Stimulated activated CD4-positive, alpha-beta T cell treated with anti-CD3 and anti-CD28 coated beads, Interleukin-4, amount 100 ng/mL, for 48 hours (primary cell): ENCODE measurements around the gene SHF.
"Not testable (repeated sequence)": the region's sequence is repeated elsewhere in the genome, so short reads cannot be mapped to it uniquely, and the experiment has no call there.

Experiments used
- DNase-seq, 2 donors: peaks; one replicate each; pipeline ENCODE4 v3.0.0-alpha.2; 2020; ENCODE audit warnings: low read depth in 2 of 2

SHF gene

GRCh38 chr15:45187894-45188830 lies at the start of gene SHF:
Gene SHF, minus strand, starts transcription at chr15:45187966. Its CDS starts 15 bp downstream, at chr15:45187951.
- DNase-seq: peak; percentile 54 to 74

DNA sequence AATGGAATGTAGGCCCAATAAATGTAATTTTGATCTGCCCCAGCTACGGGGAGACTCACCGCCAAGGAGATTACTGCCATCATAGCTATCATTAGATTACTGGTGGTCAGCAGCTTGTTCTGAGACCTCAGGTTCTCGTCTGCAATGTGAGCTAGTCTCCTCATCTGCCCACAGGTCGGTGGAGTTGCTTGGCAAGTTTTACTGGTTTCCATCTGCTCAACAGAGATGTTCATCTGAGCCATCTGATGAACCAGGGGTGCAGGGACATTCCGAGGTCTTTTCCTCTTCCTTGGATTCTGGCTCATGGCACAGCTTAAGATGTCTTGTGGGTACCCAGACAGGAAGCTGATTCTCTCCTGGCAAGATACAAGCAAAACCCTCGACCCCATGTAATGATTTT lies 49.0 kb upstream of the SHF start:
- DNase-seq: not testable (repeated sequence)

DNA sequence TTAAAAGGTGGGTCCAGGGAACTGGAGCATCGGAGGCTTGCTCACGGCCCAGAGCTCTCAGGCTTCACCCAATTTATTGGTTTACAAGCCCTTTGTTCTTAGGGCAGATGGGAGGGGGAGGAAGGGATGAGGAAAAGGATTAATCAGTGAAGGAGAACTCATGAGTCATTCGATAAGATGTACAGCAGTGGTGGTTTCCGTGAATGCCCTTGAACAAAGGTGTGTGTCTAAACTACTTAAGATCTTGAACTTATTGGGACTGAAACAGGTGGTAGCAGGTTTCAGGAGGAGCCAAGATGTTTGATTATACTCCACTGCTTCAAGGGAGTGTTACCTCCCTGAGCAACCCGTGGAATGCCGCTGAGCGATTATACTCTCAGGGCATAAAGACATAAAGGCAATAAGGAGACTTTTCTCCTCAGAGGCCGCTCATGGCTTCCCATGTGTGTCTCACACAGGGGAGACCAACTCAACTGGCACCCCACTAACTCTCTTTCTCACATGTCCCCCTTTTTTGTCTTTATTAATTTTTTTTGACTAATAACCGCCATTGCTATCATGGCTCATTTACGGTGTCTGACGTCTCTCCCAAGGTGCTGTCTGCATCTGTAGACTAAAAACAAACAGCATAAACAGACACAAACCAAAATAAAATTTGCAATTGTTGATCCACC lies 46.9 kb upstream of the SHF start:
- DNase-seq: no peak

DNA sequence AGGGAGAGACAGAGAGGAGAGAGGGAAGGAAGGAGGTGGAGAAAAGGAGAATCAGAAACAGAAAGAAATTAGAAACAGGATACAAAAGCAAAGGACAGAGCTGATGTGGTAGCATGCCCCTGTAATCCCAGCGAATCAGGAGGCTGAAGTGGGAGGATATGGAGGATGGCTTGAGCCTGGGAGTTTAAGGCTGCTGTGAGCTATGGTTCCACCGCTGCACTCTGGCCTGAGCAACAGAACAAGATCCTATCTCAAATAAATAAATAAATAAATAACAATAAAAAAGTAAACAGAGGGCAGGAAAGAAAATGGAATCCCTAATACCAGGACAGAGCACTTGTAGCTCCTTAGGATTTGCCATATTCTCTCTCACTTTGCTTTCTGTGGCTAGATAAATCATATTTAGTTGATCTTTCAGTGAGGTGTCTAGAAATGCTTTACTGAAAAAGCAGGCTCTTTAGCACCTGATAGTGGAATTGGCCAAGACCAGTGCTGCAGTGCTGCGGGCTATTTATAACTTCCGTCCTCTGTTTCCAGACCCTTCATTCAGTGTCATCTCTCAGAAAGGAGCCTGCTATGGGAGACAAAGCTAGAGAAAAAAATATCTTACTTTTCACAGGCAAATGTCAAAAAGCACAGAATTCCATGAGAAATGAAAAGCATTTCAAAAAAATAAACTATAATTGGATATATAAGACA lies 44.2 kb upstream of the SHF start:
- DNase-seq: no peak

- no peak for DNase-seq
These were observed 43.4 kb upstream of the SHF start for GRCh38 chr15:45231132-45231531.

GRCh38 chr15:45230245-45230965 lies 42.6 kb upstream of the SHF start:
- no peak for DNase-seq

DNA sequence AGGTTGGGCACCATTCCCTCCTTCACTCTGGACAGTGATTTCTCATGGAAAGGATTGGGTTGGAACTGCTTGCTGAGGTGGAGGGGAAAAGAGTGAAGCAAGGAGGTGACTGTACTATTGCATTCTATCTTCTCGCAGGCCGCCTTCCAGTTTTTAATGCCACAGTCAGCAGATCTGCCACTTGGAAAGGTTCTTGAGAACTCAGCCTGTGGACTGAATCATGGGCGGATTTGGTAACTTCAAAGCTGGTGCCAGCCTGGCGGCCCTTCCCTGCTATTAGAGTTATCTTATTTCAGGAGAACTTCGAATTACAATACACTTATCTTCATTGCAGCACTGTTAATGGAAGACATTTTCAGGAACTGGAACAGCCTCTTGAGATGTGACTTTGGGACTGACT lies 41.2 kb upstream of the SHF start:
- DNase-seq: no peak

GRCh38 chr15:45225506-45226273 lies 37.9 kb upstream of the SHF start:
- no peak for DNase-seq

DNA sequence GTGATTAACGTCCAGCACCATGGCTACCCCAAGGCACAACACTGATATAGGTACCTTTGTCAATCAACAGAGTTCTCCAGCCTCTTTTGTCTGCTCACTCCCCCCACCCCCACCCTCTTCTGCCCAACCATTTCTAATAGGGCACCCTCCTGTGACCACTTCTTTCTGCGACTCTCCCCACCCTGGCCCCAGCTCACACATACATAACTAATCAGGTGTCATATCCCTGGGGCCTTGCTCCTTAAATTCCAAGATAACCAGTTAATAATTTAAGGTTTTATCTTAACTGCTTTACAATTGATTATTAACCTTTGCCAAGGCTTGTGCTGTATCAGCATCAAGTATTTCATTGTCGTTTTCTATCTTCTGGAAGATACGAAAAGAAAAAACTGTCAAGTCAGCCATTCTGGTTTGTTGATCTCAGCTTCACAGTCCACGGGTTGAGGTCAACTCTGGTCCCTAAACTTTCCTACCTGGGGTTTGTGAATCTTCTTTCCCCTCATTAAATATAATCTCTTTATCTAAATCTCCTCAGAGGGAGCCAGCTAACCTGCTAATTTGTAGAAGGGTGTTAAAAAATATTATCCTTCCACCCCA lies 37.0 kb upstream of the SHF start:
- no peak for DNase-seq

- DNase-seq: no peak
These were observed 34.2 kb upstream of the SHF start for GRCh38 chr15:45221967-45222366.

DNA sequence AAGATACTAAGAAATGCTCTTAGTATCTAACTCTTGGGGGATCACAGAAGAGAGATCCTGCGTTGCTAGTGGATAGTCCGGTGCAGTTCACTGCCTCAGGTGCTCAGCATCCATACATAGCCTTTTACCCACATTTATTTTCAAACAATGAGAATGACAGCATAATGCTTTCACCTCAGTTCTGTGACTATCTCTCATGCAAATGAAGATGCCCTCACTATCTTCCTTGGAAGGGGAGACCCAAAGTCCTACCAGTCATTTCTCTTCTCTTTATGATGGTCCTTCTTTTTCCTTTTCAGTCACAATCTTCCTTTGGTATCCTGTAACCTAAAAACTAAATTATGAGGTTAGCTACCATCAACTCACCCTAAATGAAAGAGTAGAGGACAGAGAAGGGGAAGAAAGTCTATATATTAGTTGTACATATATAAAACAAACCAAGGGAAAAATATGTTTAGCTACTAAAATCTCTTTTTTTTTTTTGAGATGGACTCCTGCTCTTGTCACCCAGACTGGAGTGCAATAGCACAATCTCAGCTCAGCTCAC lies 33.4 kb upstream of the SHF start:
- no peak for DNase-seq

DNA sequence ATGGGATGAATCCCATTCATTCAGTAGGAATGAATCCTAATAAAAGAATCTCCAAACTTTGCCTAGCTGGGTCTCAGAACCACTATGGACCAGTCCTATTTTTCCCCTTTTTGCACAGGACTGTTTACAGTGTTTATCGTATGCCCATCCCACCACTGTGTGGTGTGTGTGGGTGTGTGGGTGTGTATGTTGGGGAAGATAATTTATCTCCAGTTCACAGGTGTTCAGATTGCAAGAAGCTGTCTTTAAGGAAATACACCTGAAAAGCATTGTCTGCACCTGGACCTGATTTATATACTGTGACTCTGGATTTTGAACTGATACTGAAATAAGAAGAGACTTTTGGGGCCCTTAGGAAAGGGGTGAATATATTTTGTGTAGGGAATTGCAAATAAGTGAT lies 24.7 kb upstream of the SHF start:
- no peak for DNase-seq

DNA sequence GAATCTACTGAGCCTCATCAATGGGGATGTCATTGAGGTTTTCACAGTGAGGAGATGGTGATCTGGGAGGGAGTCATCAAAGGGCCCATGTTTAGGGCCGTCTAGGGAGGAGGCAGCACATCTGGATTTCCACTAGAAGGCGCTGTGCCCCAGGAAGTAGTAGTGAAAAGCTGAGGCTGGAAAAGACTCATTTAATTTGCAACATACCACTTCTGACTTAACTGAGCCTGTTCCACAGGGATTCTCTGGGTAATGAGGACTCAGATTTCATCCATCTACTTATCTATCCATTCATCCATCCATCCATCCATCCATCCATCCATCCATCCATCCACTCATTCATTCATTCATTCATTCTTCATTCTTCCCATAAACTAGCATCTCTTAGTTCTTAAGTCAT lies 17.4 kb upstream of the SHF start:
- DNase-seq: peak; percentile 58 to 66

DNA sequence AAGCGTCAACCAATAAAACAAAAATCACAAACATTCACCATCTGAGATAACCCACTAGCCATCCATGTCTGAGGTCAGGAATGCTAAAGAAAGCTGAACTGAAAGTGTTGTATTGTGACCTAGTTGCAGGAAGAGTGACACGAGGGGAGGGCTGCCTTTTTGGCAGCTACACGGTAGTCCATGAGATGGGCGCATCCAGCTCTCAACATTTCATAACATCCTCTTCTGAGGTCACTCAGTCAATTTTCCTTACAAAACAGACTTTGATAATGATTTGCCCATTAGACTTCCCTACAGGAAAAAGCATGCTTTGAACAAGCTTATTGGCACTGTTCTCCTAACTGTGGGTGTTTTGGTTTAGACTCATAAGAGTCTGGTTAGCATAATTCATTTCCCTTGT lies 15.4 kb upstream of the SHF start:
- no peak for DNase-seq

GRCh38 chr15:45201869-45202268 lies 14.1 kb upstream of the SHF start:
- DNase-seq: no peak

DNA sequence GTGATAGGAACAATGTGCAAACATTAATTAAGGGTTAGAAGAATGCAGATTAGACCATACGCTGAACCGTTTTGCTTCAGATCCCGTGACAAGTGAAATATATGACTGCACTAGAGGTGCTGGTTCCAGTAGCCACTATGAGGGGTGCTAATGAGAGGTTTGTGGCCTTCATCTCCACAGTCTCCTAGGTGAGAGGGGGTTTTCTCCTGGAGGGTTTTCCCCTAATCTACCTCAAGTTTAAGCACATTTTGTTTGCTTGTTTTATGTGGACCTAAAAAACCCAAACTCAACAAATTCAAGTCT lies 13.7 kb upstream of the SHF start:
- DNase-seq: no peak

- peak; percentile 79 to 84 for DNase-seq
These were observed 13.2 kb upstream of the SHF start for GRCh38 chr15:45200799-45201556.

DNA sequence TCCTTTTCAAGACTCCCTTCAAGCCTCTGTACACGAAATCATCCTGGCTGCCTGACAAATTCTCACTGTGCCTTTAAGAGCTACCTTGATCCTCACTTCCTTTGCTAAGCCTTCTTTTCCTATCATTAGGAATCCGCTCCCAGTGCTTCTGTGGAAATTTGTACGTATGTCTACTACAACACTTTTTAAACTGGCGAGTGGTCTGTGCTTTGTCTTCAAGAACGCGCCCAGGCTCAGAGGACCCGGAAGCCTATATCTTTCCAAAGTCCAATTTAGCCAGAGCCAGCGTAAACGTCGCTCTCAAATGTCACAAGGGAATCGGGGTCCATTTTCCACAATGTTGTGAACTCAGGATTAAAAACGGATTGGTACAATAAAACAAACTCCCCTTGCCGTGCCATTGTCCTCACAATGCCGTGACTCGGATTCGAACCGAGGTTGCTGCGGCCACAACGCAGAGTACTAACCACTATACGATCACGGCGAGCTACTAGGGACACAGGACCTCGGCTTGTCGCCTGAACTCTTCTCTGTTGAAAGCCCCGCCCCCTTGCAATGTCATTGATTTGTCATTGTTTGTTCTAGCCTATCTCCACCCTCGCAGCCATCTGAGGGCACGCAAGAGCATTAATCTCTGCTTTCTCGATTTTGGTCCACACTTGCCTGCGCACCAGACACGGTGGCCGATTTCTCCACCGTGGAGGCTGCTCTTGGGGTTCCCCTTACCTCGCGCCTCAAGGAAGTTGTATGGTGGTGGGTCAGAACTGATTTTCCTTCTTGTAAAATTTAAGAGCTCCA lies 12.4 kb upstream of the SHF start:
- DNase-seq: peak; percentile 90 to 97
